ENCODE data around the gene RIPOR1. TPM values are rescaled to one million over a fixed set of nuclear protein-coding genes. Genes with fewer than 3 reads are reported as not detected.
"Not testable (repeated sequence)": the region's sequence is repeated elsewhere in the genome, so short reads cannot be mapped to it uniquely, and the experiment has no call there.

The RIPOR1 gene
- total RNA-seq, 1 experiment from 2014 or later = 11.0 TPM

- in situ Hi-C loops (cut with HindIII; ENCODE audit: low pct_unique_long_range_greater_than_20kb, low sequenced_read_pairs) = no loop called here
- no peak for DNase-seq (ENCODE audit: low read depth)
Measured at GRCh38 chr16:67509016-67509415, 19.6 kb upstream of the RIPOR1 start.

DNA sequence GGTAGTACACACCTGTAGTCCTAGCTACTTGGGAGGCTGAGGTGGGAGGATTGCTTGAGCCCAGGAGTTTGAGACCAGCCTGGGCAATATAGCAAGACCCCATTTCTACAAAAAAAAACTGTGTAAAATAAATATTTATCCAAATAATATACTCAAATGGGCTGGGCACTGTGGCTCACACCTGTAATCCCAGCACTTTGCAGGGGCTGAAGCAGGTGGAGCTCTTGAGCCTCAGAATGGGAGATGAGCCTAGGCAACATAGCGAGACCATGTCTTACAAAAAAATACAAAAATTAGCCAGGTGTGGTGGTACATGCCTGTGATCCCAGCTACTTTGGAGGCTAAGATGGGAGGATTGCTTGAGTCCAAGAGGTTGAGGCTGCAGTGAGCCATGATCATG is 14.7 kb upstream of the RIPOR1 start:
- in situ Hi-C loops (cut with HindIII; ENCODE audit: low pct_unique_long_range_greater_than_20kb, low sequenced_read_pairs); DNase-seq (ENCODE audit: low read depth): not testable (repeated sequence)

- peak; percentile 75 for DNase-seq (ENCODE audit: low read depth)
- in situ Hi-C loops (cut with HindIII; ENCODE audit: low pct_unique_long_range_greater_than_20kb, low sequenced_read_pairs) = no loop called here
Measured at GRCh38 chr16:67514382-67514828, 14.2 kb upstream of the RIPOR1 start.

DNA sequence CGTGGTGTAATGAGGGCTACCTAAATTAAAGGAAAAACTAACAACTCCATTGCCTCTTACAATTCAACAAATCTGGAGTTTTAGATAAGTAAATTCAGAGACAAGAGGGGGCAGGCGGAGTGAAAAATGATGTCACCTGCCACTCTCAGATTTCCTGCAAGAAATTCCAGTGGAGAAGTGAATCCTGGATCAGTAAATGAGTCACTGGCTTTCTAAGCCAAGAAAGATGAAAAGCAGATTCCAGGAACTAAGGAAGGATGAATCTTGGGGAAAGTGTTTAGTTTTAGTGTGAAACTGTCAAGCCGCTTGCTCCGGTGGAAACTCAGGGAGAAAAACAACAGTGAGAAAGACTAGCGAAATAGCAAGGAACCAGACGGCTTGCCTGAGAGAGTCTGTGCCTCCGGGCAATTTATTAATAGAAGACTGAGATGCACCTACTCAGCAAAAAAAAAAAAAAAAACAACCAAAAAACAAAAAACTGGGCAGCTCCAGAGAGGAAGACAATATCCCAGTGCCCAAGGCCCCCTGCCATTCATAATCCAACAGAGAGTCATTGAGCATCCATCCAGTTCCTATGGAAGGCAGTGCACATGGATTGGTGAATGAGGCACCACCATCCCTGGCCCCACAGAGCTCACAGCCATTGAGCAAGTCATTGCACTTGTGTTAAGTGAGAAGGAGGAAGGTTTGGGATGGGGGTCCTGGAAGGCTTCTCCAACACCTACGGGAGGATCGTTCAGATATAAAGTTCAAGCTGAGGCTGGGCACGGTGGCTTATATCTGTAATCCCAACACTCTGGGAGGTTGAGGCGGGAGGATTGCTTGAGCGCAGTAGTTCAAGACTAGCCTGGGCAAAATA is 12.1 kb upstream of the RIPOR1 start:
- DNase-seq (ENCODE audit: low read depth) = peak; percentile 74
- in situ Hi-C loops (cut with HindIII; ENCODE audit: low pct_unique_long_range_greater_than_20kb, low sequenced_read_pairs) = no loop called here

- in situ Hi-C loops (cut with HindIII; ENCODE audit: low pct_unique_long_range_greater_than_20kb, low sequenced_read_pairs) = no loop called here
- DNase-seq (ENCODE audit: low read depth) = no peak
Measured at GRCh38 chr16:67517155-67517445, 11.5 kb upstream of the RIPOR1 start.

DNA sequence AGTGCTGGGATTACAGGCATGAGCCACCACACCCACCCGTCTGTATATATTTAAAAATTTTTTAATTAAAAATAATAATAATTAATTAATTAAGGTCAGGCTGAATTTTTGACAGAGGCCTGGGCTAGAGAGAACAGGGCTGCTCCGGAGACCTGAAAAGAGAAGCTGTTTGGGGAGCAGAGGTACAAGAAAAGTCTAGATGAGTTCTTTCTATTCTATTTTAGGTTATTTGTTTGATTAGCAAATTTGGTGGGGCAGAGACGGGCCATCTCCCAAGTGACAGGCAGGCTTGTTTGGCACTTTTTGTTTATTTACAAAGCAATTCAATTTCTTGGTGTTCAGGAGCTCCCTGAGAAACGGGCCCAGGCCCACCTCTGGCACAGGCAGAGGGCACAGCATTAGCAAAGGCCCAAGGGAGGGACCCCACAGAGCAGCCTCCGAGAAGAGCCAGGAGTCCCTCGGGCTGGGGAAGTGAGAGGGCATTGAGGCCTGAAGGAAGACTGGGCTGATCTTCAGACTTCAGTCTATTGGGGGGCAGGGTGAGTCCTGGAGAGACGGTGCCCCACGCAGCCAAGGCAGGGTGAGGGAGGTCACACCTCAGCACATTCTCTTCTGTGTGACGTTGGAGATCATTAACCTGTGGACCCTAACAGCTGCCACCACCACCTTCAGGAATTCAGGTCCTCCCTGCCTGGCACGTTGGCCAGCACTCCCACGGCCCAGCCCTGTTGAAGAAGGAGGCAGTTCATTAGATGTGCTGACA is 10.8 kb upstream of the RIPOR1 start:
- DNase-seq (ENCODE audit: low read depth) = peak; percentile 64
- in situ Hi-C loops (cut with HindIII; ENCODE audit: low pct_unique_long_range_greater_than_20kb, low sequenced_read_pairs) = no loop called here

GRCh38 chr16:67518676-67519075 is 10.0 kb upstream of the RIPOR1 start:
- in situ Hi-C loops (cut with HindIII; ENCODE audit: low pct_unique_long_range_greater_than_20kb, low sequenced_read_pairs) = no loop called here
- DNase-seq (ENCODE audit: low read depth) = no peak

DNA sequence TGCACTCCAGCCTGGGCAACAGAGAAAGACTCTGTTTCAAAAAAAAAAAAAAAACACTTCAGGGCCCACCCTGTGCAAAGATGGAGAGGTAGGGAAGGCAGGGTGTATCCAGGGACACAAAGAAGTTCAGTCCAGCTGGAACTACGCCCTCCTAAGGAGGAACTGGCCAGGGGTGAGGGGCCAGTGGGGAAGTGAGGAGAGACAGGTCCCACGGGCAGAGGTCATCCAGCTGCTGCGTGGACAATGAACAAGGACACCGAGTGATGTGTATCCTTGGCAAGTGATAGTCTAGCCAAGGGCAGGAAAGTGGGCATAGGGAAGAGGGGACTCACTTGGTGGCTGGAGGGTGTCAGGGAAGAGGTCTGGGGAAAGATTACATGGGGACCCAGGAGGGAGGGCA is 9.4 kb upstream of the RIPOR1 start:
- in situ Hi-C loops (cut with HindIII; ENCODE audit: low pct_unique_long_range_greater_than_20kb, low sequenced_read_pairs) = no loop called here
- no peak for DNase-seq (ENCODE audit: low read depth)

DNA sequence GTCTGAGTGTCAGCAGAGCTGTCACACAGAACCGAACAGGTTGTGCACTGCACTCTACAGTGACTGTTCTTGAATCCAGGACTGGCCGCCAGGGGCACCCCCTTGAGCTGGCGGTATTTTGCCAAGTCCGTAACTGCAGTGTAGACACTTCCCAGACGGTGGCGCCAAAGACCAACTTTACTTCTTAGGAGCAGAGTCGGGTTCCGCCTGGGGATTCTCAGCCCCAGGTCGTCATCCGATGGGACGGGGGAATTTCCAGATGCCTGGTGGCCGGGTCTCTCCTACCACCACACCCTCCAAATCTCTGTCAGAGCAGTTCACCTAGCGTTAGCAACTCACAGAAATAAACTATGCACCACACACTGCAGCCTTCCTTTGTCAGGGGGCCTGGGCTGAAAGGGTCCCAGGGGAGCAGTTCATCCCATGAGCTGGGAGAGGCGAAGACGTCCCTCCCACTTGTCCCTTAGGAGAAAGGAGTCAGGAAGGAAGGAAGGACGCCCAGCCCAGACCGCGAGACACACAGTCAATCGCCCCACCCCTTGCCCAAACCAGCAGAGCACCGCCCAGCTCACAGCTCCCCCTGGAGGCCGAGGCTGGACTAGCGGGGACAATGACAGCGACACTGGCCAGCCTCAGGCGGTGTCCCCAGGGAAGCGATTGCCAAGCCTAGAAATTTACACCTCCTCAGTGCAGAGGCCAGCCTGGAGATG is 7.4 kb upstream of the RIPOR1 start:
- peak; percentile 96 for DNase-seq (ENCODE audit: low read depth)
- in situ Hi-C loops (cut with HindIII; ENCODE audit: low pct_unique_long_range_greater_than_20kb, low sequenced_read_pairs) = no loop called here

GRCh38 chr16:67525176-67525860 is 3.3 kb upstream of the RIPOR1 start:
- DNase-seq (ENCODE audit: low read depth) = no peak
- in situ Hi-C loops (cut with HindIII; ENCODE audit: low pct_unique_long_range_greater_than_20kb, low sequenced_read_pairs) = no loop called here

GRCh38 chr16:67526149-67526791 is 2.4 kb upstream of the RIPOR1 start:
- in situ Hi-C loops (cut with HindIII; ENCODE audit: low pct_unique_long_range_greater_than_20kb, low sequenced_read_pairs) = no loop called here
- no peak for DNase-seq (ENCODE audit: low read depth)

- in situ Hi-C loops (cut with HindIII; ENCODE audit: low pct_unique_long_range_greater_than_20kb, low sequenced_read_pairs) = no loop called here
- DNase-seq (ENCODE audit: low read depth) = peak; percentile 47
Measured at GRCh38 chr16:67528870-67529581, 397 bp downstream of the RIPOR1 start.

DNA sequence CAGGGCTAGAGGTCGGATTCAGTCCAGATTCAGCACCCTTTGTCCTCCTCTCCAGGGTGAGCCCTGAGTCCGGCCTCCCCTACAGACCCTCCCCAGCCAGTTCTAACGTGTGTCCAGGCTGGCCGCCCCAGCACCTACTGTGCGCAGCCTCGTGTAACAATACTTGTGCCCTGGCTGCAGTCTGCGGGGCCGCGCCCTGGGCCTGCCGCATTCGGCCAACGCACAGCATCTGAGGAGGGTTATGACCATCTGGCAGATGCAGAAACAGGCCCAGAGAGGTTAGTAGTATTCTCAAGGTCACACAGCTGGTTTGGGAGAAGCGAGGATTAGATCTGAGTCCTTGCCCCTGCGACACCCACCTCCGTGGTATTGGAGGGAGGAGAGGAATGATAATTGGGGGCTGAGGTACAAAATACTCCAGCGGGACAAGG is 968 bp downstream of the RIPOR1 start:
- in situ Hi-C loops (cut with HindIII; ENCODE audit: low pct_unique_long_range_greater_than_20kb, low sequenced_read_pairs) = no loop called here
- DNase-seq (ENCODE audit: low read depth) = peak; percentile 20

GRCh38 chr16:67530013-67530939 is 1.6 kb downstream of the RIPOR1 start:
- DNase-seq (ENCODE audit: low read depth) = peak; percentile 69
- in situ Hi-C loops (cut with HindIII; ENCODE audit: low pct_unique_long_range_greater_than_20kb, low sequenced_read_pairs) = no loop called here

GRCh38 chr16:67531247-67531646 is 2.6 kb downstream of the RIPOR1 start:
- in situ Hi-C loops (cut with HindIII; ENCODE audit: low pct_unique_long_range_greater_than_20kb, low sequenced_read_pairs) = no loop called here
- no peak for DNase-seq (ENCODE audit: low read depth)

- no peak for DNase-seq (ENCODE audit: low read depth)
- in situ Hi-C loops (cut with HindIII; ENCODE audit: low pct_unique_long_range_greater_than_20kb, low sequenced_read_pairs) = no loop called here
Measured at GRCh38 chr16:67533024-67533560, 4.5 kb downstream of the RIPOR1 start.

All from Caki2 (cell line).